AG10803 (cell line): ENCODE results near the gene KCTD6.

Experiments used
- DNase-seq: peaks from one replicate; pipeline ENCODE4 v3.0.0; 2010; ENCODE audit warnings: low read depth
- H3K4me3 ChIP-seq: 2 replicates; pipeline ENCODE4 v1.5.1; 2011; ENCODE audit warnings: mild to moderate bottlenecking, low read length, control low read depth
- CTCF ChIP-seq: conservative IDR thresholded peaks from 2 replicates; pipeline ENCODE4 v1.5.1; 2011; ENCODE audit warnings: mild to moderate bottlenecking, low read length, control low read depth, inconsistent platforms

KCTD6 gene

GRCh38 chr3:58474348-58474911 lies 17.5 kb upstream of the KCTD6 start:
- DNase-seq = no peak
- TF ChIP-seq CTCF = no peak
- H3K4me3 ChIP-seq = no peak overlapping the region

DNA sequence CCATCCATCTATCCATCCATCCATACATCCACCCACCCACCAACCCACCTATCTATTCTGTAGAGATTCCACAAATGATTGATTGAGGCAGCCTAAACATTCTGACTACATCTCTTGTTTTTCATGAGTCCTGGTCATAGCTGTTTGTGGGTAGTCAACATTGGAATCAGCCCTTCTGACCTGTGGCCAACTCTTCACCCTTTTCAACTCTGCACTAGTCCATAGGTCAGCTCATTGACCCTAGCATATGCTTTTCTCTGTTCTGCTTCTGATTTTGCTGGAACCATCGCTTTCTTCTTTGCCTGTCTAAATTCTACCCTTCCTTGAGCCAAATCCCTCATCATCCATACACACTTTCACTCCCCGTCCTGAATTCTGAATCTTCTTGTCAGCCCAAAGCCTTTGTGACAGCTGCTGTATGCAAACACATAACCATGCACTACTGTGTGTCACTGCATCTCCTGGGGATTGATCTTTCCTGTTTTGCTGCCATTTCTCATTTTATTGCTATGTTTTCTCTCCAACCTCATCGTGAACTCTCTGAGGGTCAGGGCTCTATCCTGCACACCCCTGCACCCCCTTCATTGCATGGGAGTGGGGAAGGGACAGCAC lies 16.8 kb upstream of the KCTD6 start:
- no peak for DNase-seq
- no peak overlapping the region for H3K4me3 ChIP-seq
- TF ChIP-seq CTCF = no peak

DNA sequence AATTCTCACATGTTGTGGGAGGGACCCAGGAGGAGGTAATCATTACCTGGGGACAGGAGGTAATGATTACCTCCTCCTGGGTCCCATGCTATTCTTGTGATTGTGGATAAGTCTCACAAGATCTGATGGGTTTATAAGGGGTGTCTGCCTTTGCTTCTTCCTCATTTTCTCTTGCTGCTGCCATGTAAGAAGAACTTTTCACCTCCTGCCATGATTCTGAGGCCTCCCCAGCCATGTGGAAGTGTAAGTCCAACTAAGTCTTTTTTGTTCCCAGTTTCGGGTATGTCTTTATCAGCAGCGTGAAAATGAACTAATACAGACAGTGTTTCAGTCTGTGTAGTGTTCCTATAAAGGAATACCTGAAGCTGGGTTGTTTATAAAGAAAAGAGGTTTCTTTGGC lies 13.1 kb upstream of the KCTD6 start:
- no peak overlapping the region for H3K4me3 ChIP-seq
- DNase-seq = no peak
- no peak for TF ChIP-seq CTCF

DNA sequence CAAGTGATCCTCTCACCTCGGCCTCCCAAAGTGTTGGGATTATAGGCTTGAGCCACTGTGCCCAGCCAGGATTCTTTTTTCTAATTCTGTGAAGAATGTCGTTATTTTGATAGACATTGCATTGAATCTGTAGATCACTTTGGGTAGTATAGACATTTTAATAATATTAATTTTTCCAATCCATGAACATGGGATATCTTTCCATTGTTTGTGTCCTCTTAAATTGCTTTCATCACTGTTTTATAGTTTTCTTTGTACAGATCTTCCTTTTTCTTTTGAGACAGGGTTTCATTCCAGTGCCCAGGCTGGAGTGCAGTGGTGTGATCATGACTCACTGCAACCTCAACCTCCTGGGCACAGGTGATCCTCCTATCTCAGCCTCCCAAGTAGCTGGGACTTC lies 11.6 kb upstream of the KCTD6 start:
- TF ChIP-seq CTCF = no peak
- no peak overlapping the region for H3K4me3 ChIP-seq
- no peak for DNase-seq

DNA sequence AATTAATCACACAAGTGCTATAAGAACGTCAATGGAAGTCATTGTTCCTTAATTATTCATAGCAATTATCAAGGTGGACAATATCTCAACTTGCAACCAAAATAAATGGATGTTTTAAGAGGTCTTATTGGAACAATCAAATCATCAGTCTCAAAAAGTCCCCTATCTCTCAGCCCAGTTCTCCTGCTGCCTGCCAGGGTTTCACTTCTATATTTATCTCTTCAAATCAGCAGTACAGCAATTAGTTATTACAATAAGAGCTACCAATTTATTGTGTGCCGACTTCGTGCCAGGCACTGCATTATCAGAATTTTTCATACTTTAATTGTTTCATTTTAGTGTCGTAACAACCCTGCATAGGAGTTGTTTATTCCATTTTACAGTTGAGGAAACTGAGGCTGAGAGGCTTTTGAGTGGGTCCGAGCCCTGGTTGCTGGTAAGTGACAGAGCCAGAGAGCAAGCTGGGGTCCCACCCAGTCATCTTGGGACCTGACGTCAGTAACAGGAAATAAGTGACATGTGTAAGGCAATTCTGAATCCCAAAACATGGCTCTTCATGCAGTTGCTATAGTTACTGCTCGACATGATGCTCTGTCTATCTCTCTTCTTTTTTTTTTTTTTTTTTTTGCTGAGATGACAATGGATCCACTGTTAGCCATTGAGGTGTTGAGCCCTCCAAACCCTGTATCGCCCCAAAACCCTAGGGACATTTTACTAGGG lies 8.8 kb upstream of the KCTD6 start:
- TF ChIP-seq CTCF = no peak
- DNase-seq = no peak
- no peak overlapping the region for H3K4me3 ChIP-seq

DNA sequence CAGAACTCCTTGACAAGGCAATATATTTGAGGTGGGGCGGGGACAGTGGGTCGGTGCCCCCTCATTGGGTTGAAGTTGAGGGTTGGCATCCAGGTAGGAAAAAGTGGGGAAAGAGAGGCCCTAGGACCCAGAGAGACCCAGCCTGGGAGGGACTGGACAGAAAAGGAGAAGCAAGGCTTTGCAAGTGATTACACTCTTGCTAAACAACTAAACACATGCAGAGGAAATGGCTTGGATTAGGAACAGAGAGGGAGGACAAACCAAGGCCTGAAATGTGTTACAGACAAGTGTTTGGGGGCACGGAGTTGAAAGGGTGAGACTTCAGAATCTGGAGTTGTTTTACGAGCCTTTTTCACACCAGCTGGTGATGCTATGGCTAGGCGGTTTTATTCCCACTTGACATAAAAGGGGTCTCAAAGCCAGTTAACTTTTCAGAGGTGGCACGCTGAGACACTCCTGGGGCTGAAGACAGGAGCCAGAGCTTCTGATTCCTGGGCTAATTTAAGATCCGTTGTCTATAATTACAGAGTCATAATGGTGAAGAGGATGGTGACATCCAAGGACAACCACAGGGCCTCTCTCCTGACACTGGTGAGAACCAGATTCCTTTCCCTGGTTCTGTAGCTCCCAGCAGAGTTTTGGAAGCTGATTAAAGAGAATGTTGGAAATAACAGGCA lies 7.7 kb upstream of the KCTD6 start:
- DNase-seq = no peak
- no peak overlapping the region for H3K4me3 ChIP-seq
- TF ChIP-seq CTCF = no peak
